HG03108 (cell line): ENCODE measurements around the gene ASCL5.

Experiments
- ATAC-seq: cut with Tn5 transposase; IDR thresholded peaks from one replicate; pipeline ENCODE4 v1.9.1; 2021; ENCODE audit warnings: moderate library complexity; ENCODE audit not compliant: unreplicated experiment

Gene ASCL5

GRCh38 chr1:201088901-201089525 is 38.0 kb downstream of the ASCL5 start:
- ATAC-seq: no peak

GRCh38 chr1:201088395-201088794 is 38.6 kb downstream of the ASCL5 start:
- no peak for ATAC-seq

DNA sequence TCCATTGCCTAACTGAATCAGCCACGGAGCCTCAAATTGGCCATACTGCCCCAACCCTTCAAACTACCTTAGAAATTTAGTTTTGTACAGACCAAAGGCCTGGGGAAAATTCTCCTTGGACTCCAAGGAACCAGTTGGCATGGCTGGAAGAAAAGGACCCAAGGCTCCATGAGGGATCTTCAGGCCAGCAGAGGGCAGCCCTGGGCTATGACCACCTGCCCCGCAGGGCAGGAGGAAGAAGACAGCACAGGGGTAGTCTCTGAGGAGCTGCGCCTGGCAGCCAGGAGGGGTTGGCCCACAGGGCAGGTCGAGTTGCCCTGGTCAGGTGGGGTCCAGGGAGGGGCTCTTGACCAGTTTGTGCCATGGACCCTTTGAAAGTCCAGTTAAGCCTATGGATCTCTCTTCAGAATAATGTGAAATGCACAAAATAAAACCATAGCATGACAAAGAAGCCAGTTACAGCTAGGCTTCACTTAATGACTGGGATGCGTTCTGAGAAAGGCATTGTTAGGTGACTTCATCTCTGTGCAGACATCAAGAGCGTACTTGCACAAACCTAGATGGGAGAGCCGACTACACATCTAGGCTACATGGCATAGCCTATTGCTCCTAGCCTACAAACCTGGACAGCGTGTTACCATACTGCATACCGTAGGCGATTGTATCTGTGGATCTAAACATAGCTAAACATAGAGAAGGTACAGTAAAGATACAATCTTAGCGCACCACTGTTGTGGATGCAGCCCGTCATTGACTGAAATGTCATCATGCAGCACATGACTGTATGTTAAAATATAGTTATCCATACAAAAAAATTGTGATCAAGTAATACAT is 40.9 kb downstream of the ASCL5 start:
- no peak for ATAC-seq

GRCh38 chr1:201084295-201084694 is 42.7 kb downstream of the ASCL5 start:
- no peak for ATAC-seq

GRCh38 chr1:201083741-201084140 is 43.2 kb downstream of the ASCL5 start:
- ATAC-seq: no peak

- no peak for ATAC-seq
These were observed 46.8 kb downstream of the ASCL5 start for GRCh38 chr1:201080135-201080534.

DNA sequence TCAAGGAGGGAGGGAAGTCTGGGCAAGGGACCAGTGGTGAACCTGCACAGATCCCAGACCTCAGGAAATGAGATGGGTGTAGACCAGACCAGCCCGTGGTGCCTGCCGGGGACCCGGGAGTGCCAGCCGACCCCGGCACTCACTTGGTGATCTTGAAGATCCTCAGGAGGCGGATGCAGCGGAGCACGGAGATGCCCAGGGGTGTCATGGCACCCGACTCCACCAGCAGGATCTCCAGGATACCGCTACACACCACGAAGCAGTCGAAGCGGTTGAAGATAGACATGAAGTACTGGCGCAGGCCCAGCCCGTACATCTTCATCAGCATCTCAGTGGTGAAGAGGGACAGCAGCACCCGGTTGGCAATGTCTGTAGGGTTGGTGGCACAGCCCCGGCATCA is 49.2 kb downstream of the ASCL5 start:
- no peak for ATAC-seq

DNA sequence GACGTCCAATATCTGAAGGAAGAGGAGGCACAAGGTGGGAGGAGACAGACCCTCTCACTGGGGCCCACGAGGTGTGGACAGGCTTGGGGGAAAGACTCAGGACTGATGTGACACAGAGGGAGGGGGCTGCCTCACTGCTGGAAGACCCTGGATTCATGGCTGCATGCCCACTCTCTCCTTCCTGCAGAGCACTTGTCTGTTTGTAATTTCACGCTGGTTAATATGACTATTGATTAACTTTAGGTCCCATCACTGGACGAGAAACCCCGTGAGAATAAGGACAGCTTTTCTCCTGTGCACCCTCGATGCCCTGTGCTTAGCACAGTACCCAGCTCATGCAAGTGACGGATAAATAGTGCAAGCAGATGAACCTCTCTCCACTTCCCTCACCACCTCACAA is 49.9 kb downstream of the ASCL5 start:
- ATAC-seq: no peak

- ATAC-seq: no peak
These were observed 50.9 kb downstream of the ASCL5 start for GRCh38 chr1:201076092-201076491.

- ATAC-seq: no peak
These were observed 53.0 kb downstream of the ASCL5 start for GRCh38 chr1:201074018-201074417.

GRCh38 chr1:201072922-201073321 is 54.1 kb downstream of the ASCL5 start:
- ATAC-seq: no peak

DNA sequence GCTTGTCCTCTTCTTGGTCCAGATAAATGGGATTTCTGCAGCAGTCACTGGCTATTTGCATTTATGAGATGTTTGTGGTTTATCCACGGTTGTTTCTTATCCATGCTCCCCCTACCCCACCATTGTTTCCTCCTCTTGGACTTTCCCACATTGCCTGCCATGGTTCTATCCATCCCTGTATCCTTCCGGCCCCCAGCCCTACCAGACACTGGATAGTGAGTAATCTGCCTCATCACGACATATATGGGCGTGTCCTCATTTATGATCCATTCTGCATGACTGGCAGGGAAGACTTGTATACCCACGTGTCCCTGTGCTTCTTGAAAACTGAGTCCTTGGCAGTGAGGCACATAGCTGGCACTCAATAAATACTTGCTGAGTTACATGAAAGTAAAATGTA is 54.8 kb downstream of the ASCL5 start:
- no peak for ATAC-seq

DNA sequence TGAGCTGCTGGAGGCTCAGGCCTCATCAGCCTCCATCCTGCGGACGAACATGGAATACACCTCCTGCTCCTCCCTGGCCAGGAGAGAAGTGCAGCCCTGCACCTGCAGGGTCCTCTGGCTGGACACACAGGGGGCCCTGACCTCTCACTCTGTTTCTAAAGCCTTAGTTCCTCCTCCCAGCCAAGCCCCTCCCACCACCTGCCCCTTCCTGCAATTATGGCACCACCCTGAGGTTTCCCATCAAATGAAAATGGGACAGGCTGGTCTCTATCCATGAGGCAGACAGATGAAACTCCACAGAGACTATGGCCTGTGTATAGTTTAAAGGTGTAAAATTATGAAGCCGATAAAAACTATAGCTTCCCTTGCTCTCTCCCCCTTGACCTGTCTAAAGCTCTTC is 57.3 kb downstream of the ASCL5 start:
- ATAC-seq: no peak

DNA sequence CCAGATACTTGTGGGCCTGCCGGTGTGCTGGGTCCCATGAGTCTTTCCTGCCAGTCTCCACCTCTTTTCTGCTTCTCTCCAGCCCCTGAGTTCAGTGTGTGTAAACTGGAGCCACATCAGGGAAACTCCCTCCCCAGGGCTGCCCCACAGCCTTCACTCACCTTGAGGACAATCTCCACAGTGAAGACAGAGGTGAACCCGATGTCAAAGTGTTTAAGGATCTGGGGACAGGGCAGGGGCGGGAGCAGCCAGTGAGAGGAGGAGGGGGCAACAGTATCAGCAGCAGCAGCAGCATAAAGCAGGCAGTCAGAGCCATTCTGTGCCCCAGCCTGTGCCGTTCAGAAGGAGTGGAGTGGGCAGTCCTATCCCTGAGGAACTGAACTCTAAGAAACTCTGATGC is 58.0 kb downstream of the ASCL5 start:
- ATAC-seq: no peak

- ATAC-seq: no peak
These were observed 60.0 kb downstream of the ASCL5 start for GRCh38 chr1:201066986-201067385.

DNA sequence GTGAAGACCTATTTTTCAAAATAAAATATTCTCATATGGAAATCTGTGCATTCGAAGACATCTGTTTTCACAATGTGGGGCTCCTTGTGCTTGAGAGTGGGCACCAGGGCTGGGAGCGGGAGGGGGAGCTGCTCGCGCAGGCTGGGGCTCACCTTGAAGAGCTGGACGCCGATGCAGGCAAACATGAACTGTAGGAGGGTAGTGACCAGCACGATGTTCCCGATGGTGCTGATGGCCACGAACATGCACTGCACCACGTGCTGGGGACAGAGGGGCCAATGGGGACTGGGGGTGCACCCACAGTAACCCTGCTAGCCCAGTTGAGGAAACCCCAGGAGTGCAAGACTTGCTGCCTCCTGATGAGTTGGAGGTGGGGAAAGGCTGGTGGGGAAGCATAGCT is 61.3 kb downstream of the ASCL5 start:
- ATAC-seq: no peak

DNA sequence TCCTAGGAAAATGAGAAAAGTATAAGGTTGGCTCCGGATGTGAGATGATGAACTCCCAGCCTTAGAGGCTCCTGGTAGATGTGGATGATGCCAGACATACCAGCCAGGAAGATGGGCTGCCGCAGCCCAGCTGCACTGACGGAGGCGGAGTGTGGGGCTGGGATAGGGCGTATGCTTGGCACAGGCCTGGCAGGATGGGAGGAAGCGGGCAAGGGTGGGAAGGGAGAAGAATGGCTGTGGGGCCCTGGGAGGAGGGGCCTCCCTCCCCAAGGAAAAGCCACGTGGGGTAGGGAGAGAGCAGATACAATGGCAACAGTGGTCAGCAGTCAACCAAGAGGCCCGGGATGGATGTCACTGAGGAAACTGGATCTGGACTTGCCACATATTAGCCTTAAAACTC is 62.2 kb downstream of the ASCL5 start:
- ATAC-seq: no peak
